ENCODE measurements around the gene GRIN2C.

- TF ChIP-seq CTCF (IDR thresholded peaks at IDR 0.05) (no peak), POLR2AphosphoS5 (IDR thresholded peaks at IDR 0.05) (no peak), POLR2A (IDR thresholded peaks at IDR 0.05) (no peak)
Measured at GRCh38 chr17:74852237-74853047, 7.2 kb downstream of the GRIN2C start.

Measured in gastroesophageal sphincter (tissue), 3 donors.